Hematopoietic multipotent progenitor cell treated with erythropoietin and hydrocortisone succinate and interleukin-3 and kit ligand, for 15 days (in vitro differentiated cells): Measurements from ENCODE around the gene AP5S1.
"Not testable (repeated sequence)": the region's sequence is repeated elsewhere in the genome, so short reads cannot be mapped to it uniquely, and the experiment has no call there.

Experiments used
- DNase-seq: peaks from one replicate; pipeline ENCODE4 v3.0.0-alpha.2; 2015; ENCODE audit warnings: low spot score

AP5S1 gene

DNA sequence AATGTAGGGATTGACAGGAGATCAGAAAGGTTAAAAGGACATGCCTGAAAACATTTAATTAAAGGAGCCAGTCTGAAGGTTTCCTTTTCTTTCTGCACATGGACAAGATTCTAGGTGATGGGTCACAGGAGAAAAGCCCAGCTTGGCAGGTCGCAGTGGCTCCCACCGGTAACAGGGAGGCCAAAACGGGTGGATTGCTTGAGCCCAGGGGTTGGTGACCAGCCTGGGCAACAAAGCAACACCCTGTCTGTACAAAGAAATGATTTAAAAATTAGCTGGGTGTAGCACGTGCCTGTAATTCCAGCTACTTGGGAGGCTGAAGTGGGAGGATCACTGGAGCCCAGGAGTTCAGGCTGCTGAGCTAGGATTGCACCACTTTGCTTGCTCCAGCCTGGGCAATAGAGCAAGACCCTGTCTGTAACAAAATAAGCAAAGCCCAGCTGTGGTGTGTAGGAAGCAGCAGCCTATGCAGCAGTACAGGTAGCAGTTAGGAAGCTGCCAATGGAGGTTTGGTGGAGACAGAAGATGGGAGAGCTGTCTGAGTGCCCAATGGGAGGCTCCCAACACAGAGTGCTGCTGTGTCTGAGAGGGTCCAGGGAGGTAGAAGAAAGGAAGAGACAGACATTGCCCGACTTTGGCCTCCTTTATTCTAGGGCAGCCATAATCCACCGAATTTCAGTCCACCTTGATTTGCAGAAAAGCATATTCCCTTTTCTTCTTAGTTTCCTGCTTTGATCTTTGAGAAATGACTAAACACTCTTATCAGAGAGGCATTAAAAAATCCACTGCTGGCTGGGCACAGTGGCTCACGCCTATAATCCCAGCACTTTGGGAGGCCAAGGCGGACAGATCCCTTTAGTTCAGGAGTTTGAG is 7.1 kb upstream of the AP5S1 start:
- DNase-seq: no peak

DNA sequence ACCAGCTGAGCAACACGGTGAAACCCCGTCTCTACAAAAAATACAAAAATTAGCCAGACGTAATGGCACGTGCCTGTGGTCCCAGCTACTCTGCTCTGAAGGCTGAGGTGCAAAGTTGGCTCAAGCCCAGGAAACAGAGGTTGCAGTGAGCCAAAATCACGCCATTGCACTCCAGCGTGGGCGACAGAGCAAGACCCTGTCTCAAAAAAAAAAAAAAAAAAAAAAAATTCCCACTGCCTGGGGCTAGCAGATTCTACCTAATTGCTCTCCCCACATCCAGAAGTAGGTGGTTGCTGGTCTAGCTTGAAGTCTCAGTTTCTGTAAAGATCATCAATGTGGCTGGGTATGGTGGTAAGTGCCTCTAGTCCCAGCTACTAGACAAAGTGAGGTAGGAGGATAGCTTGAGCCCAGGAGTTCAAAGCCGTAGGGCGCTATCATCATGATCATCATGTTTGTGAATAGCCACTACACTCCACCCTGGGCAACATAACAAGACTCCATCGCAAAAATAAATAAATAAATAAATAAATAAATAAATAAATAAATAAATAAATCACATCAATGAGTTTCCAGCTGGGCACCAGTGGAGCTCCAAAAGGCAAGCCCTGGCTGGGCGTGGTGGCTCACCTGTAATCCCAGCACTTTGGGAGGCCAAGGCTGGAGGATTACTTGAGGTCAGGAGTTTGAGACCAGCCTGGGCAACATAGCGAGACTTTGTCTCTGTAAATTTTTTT is 6.3 kb upstream of the AP5S1 start:
- DNase-seq: no peak

GRCh38 chr20:3814928-3815495 is 5.3 kb upstream of the AP5S1 start:
- no peak for DNase-seq

DNA sequence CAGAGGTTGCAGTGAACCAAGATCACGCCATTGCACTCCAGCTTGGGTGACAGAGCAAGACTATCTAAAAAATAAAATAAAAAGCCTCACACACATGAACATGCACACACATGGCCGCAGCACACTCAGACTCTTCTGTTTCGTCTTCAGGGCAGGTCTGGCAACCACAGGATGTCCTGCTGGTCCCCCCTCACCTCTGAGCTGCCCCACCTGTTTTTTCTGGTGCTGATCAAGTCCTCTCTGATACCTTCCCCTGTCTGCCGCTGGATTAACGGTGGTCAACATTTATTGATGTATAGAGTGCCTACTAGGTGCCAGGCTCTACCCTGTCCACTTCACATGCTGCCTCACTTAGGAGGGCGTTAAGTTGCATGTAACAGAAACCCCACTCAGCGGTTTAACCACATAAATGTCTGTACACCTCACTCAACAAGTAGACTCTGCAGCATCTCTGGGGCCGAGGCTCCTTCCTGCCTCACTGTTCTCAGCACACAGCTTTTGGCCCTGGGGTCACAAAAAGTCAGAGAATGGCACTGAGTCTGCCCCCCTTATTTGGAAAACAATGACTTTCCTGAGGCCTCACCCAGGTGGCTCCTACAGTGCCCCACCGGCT is 4.5 kb upstream of the AP5S1 start:
- no peak for DNase-seq

DNA sequence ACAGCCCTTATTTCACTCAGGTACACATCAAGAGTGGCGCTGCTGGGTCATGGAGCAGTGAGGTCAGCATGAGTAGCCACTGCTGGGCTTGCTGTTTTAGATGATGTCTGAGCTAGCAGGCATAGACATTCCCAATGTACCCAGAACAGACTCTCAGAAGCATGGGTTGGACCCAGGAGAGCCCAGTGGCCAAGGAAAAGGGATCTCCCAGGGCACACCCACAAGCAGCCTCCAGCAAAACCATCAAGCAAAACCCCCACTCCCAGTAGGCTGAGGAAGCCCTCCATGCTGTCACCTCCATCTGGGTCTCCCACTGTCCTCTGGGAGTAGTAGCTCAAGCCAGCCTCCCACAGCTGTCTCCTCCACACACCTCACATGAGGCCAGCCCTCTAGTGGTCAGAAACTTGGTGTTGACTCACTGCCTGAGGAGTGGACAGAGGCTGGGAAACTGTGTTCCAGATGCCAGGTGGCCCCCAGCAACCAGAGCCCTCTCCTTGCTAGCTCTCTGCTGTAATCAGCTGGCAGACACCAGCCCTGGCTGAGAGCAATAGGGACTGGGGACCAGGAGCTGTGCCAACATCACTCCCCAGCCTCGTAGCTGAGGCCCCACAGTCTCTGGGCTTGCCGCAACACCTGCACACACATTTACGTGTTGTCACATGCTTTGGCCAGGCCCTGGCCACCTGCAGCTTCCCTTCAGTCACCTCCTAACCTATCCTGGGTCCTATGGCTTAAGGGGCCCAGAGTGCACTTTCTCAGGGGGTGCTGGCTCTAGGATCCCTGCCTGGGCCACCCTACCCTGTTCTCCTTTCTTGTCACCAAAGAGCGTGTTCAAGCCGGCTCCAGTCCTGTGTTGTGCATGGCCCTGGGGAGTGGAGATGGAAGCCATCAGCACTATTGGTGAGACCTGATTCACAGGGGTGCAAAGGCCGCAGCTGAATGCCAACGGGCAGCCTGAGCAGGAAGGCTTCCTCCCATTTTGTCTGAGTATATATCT is 1.9 kb upstream of the AP5S1 start:
- peak; percentile 66 for DNase-seq

DNA sequence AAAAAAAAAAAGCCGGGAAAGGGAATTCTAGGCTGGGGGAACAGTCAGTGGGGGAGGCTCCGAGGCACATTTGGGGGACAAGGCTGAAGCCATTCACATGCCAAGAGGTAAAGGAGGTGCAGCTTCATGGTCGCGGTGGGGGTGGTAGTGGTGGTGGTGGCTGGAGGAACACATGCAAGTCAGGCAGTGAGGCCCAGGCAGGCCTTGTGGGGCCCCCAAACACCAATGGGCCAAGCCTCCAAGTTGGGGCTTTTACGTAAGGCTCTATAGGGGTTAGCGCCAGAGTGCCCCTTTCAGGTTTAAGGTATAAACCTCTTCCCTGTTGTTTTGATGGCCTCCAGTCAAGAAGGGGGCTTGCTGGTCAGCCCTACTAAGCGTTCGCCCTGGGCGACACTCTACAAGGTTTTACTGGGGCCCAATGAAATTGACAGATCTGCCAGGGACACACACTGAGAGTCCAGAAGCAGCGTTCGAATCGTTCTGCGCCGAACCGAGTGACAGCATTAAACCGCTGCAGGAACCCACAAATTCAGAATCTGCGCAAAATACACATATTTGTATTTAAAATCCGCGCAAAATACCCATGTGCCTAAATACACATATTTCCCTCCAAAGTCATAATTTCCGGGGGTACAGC is 818 bp upstream of the AP5S1 start:
- no peak for DNase-seq

- DNase-seq: no peak
Observed at GRCh38 chr20:3820901-3821727, 767 bp downstream of the AP5S1 start.

GRCh38 chr20:3821996-3822395 is 1.6 kb downstream of the AP5S1 start:
- DNase-seq: no peak

GRCh38 chr20:3823881-3824280 is 3.5 kb downstream of the AP5S1 start:
- DNase-seq: no peak

GRCh38 chr20:3825526-3825925 is 5.2 kb downstream of the AP5S1 start:
- DNase-seq: no peak

- no peak for DNase-seq
Observed at GRCh38 chr20:3826420-3826819, 6.1 kb downstream of the AP5S1 start.

GRCh38 chr20:3828798-3829197 is 8.5 kb downstream of the AP5S1 start:
- no peak for DNase-seq

DNA sequence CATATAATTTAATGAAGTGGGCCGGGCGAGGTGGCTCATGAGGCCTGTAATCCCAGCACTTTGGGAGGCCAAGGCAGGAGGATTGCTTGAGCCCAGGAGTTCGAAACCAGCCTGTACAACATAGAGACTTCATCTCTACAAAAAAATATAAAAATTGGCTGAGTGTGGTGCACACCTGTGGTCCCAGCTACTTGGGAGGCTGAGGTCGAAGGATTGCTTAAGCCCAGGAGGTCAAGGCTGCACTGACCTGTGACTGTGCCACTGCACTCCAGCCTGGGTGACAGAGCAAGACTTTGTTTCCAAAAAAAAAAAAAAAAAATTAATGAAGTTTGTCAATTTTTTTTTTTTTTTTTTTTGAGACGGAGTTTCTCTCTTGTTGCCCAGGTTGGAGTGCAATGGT is 9.5 kb downstream of the AP5S1 start:
- DNase-seq: not testable (repeated sequence)

DNA sequence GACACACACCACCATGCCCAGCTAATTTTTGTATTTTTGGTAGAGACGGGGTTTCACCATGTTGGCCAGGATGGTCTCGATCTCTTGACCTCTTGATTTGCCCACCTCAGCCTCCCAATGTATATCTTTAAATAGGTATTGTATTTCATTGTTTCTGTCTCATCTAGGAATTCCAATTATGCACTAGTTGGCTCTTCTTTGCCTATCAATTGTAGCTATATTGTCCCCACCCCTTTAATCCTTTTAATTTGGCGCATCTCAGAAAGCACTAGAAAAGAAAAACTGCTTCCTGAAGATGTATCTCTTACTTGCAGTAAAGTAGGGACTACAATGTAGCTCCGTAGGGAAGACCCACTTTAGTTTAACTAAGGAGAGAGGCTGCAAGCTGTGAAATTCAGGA is 15.8 kb downstream of the AP5S1 start:
- DNase-seq: no peak

GRCh38 chr20:3839328-3839727 is 19.0 kb downstream of the AP5S1 start:
- no peak for DNase-seq

DNA sequence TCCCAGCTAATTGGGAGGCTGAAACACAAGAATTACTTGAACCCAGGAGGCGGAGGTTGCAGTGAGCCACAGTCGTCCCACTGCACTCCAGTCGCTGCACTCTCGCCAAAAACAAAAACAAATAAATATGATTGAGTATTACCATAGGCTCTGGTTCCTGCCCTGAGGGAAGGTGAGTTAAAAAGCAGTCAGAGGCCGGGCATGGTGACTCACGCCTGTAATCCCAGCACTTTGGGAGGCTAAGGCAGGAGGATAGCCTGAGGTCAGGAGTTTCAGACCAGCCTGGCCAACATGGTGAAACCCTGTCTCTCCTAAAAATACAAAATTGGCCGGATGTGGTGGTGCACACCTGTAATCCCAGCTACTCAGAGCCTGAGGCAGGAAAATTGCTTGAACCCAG is 19.9 kb downstream of the AP5S1 start:
- not testable (repeated sequence) for DNase-seq

DNA sequence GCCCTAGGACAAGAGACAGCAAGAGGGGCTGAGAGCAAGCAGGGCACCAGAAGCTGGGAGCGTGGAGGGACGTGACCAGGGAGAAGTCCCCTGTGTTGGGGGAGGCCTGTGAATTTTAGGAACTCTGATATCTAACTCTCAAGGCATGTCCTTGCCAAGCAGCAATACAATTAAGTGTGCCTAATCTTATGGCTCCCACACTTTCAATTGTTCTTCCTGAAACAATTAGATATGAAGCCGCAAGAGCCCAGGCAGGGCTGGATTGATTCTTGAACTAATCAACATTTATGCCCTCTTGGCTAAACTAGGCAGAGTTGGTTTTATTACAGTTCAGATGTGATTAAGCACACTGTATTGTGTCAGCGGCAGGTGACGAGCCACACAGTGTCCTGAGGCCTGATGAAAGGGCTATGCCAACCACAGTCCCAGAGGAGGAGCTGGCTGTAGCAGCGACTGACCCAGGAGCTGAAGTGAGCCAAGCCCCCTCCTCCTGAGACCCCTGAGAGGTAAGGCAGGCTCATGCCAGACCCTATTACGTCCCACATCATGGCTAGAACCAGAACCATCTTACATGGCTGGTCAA is 22.1 kb downstream of the AP5S1 start:
- peak; percentile 42 for DNase-seq

- peak; percentile 84 for DNase-seq
Observed at GRCh38 chr20:3843490-3843889, 23.1 kb downstream of the AP5S1 start.

GRCh38 chr20:3843990-3844619 is 23.8 kb downstream of the AP5S1 start:
- not testable (repeated sequence) for DNase-seq
